K562 (cell line): Measurements from ENCODE around the gene CALML3. TPM values are rescaled to one million over a fixed set of nuclear protein-coding genes. Genes with fewer than 3 reads are reported as not detected.
A peak's percentile ranks its signal among the peaks of the same experiment; 100 is the strongest.

Experiments
- ARHGAP35 ChIP-seq: fragments of 450-650 bp; IDR thresholded peaks from 2 replicates; pipeline ENCODE4 v1.6.1; 2018; ENCODE audit not compliant: partially characterized antibody
- CLOCK ChIP-seq: fragments of 250-450 bp; sonication (Bioruptor Pico); IDR thresholded peaks from 2 replicates; pipeline ENCODE4 v1.4.0; 2020; ENCODE audit warnings: mild to moderate bottlenecking, moderate library complexity, borderline replicate concordance
- CREB1 ChIP-seq, 2 experiments: sonication (generic) in 1 of 2; formaldehyde crosslinking in 1 of 2; IDR thresholded peaks; 2 replicates each; pipeline versions ENCODE4 v1.6.1 to v1.8.0; 2012 to 2022; ENCODE audit warnings: inconsistent platforms in 1 of 2, mild to moderate bottlenecking in 1 of 2, missing genetic modification reagents in 1 of 2, moderate library complexity in 1 of 2
- ETS1 ChIP-seq: conservative IDR thresholded peaks from 2 replicates; pipeline ENCODE4 v1.6.1; 2011; ENCODE audit warnings: low read depth, mild to moderate bottlenecking, low read length; ENCODE audit not compliant: control insufficient read depth
- NCOA6 ChIP-seq: fragments of 450-650 bp; IDR thresholded peaks from 2 replicates; pipeline ENCODE4 v1.6.1; 2017; ENCODE audit warnings: mild to moderate bottlenecking
- NFE2L1 ChIP-seq: fragments of 450-650 bp; IDR thresholded peaks from 2 replicates; pipeline ENCODE4 v1.6.1; 2016; ENCODE audit warnings: missing genetic modification characterization, low read depth, mild to moderate bottlenecking, missing compliant biosample characterization, moderate library complexity, borderline replicate concordance
- ZBTB5 ChIP-seq: fragments of 450-650 bp; IDR thresholded peaks from 2 replicates; pipeline ENCODE4 v1.6.1; 2017; ENCODE audit warnings: antibody characterized with exemption
- ZBTB9 ChIP-seq: fragments of 450-650 bp; formaldehyde crosslinking; IDR thresholded peaks from 2 replicates; pipeline ENCODE4 v1.4.0; 2020; ENCODE audit warnings: mild to moderate bottlenecking, moderate library complexity
- ZNF133 ChIP-seq: fragments of 250-450 bp; sonication (Bioruptor Pico); IDR thresholded peaks from 2 replicates; pipeline ENCODE4 v1.4.0; 2020; ENCODE audit warnings: mild to moderate bottlenecking
- ZNF146 ChIP-seq: IDR thresholded peaks from one replicate; pipeline ENCODE4 v1.6.1; 2018; ENCODE audit warnings: missing compliant biosample characterization; ENCODE audit not compliant: unreplicated experiment
- ZNF277 ChIP-seq: fragments of 250-450 bp; sonication (Bioruptor Pico); IDR thresholded peaks from 2 replicates; pipeline ENCODE4 v1.8.0; 2022; ENCODE audit warnings: inconsistent platforms, mild to moderate bottlenecking, moderate library complexity, borderline replicate concordance
- ZNF507 ChIP-seq: conservative IDR thresholded peaks from 2 replicates; pipeline ENCODE4 v1.6.1; 2017; ENCODE audit warnings: missing genetic modification characterization, missing compliant biosample characterization
- ZNF584 ChIP-seq: fragments of 200-800 bp; sonication (Bioruptor generic); IDR thresholded peaks from 2 replicates; pipeline ENCODE4 v1.6.1; 2016; ENCODE audit warnings: low read depth, mild to moderate bottlenecking, missing genetic modification characterization, missing compliant biosample characterization
- ZNF699 ChIP-seq: fragments of 250-450 bp; sonication (Bioruptor Pico); IDR thresholded peaks from 2 replicates; pipeline ENCODE4 v1.8.0; 2021; ENCODE audit warnings: mild to moderate bottlenecking, moderate library complexity; ENCODE audit not compliant: insufficient replicate concordance
- polyA plus RNA-seq, 8 experiments: library from polyadenylated mRNA; depleted of rRNA in 4 of 8; stranded (reverse) in 5 of 8; unstranded in 3 of 8; fragments of >200 nt; fragmentation: Nextera tagmentation in 2 of 8; fragmentation: Illumina TruSeq in 1 of 8; extraction: Ambion mirVana in 2 of 8; extraction: Trizol in 1 of 8; gene quantifications; 2 replicates each; pipeline versions ENCODE4 v1.2.1 to v1.2.3, GENCODE V29; 2011 to 2014; ENCODE audit warnings: inconsistent platforms in 1 of 8, missing spikeins in 1 of 8
- total RNA-seq, 7 experiments: library from RNA; depleted of rRNA in 6 of 7; stranded (reverse); fragments of >200 nt in 6 of 7; fragmentation: Illumina TruSeq in 2 of 7; extraction: Trizol in 2 of 7; gene quantifications; 2 replicates each; pipeline versions ENCODE4 v1.2.1 to v1.2.3, GENCODE V29; 2011 to 2021; ENCODE audit warnings: low replicate concordance in 1 of 7
- TF ChIP-seq, protein P1 (sequence below): sonication (generic); formaldehyde crosslinking; IDR thresholded peaks from 2 replicates; pipeline ENCODE4 v1.8.0; 2022; ENCODE audit warnings: mild to moderate bottlenecking, missing genetic modification reagents

Gene CALML3
- total and polyA plus RNA-seq, 9 of the 15 experiments (the other 6 are each of a cell fraction or from before 2014, with no cell fraction given): not detected

DNA sequence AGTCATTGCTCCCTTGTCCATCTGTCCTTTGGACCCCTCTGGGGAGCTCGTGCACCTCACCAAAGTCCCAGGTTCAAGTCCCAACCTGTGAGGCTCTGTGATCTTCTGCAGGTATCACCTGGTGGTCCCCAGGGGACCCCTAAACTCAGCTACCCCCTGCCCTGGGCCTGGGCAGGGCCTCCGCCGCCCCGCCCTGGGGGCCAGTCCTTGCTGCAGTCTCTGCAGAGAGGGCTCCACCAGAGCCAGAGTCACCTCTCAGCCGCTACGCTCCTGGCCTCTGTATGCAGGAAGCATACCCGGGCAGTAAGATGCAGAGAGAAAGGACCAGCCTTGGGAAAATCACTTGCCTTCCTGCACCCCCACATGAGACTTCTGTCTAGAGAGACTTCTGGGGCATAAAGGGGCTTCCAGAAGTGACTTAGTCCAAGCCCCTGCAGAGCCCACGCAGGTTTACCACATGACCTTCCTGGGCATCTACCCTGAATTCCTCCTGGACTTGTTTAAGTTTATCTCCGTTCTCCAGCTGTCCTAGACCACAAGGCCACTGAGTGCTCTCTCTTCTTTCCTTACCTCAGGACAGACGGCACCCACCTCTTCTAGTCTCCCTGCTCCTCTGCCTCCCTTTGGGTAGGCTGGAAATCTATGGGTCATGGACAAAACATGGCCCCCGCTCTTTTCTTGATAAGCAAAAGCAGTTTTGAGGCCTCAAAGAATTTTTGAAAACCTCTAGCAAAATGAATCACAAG lies 46.6 kb upstream of the CALML3 start (continued):
- no peak for TF ChIP-seq ZBTB5
- peak; percentile 13; the same call in 1 of the 2 replicates for TF ChIP-seq ZBTB9
- TF ChIP-seq ZNF584 (CRISPR knock-in tag): no peak
- TF ChIP-seq, protein P1, sequence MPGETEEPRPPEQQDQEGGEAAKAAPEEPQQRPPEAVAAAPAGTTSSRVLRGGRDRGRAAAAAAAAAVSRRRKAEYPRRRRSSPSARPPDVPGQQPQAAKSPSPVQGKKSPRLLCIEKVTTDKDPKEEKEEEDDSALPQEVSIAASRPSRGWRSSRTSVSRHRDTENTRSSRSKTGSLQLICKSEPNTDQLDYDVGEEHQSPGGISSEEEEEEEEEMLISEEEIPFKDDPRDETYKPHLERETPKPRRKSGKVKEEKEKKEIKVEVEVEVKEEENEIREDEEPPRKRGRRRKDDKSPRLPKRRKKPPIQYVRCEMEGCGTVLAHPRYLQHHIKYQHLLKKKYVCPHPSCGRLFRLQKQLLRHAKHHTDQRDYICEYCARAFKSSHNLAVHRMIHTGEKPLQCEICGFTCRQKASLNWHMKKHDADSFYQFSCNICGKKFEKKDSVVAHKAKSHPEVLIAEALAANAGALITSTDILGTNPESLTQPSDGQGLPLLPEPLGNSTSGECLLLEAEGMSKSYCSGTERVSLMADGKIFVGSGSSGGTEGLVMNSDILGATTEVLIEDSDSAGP (CRISPR knock-in tag): no peak
- no peak for TF ChIP-seq ZNF699 (CRISPR knock-in tag)
- TF ChIP-seq ETS1: no peak
- no peak for TF ChIP-seq ZNF507 (tag)
- no peak for TF ChIP-seq NFE2L1 (tag)
- no peak for TF ChIP-seq ZNF277
- TF ChIP-seq NCOA6: no peak
- no peak for TF ChIP-seq CREB1 (IDR thresholded peaks at IDR 0.05)
- 0 out of 2 replicates have a peak, but pooled peaks have one; percentile 17 for TF ChIP-seq CREB1 (CRISPR knock-in tag; IDR thresholded peaks at IDR 0.05)
- no peak for TF ChIP-seq CLOCK (CRISPR knock-in tag)
- no peak for TF ChIP-seq ZNF146 (CRISPR knock-in tag)
- no peak for TF ChIP-seq ZNF133 (CRISPR knock-in tag)
- no peak for TF ChIP-seq ARHGAP35
